CD8-positive, alpha-beta memory T cell (primary cell): Measurements from ENCODE around the gene PBX3. TPM values are rescaled to one million over a fixed set of nuclear protein-coding genes. Genes with fewer than 3 reads are reported as not detected.

ENCODE experiments used
- CTCF ChIA-PET: fragments of 350-600 bp; sonication (Branson Sonifier 250); formaldehyde crosslinking; loops from one replicate; lab custom pipeline; 2021; ENCODE audit warnings: antibody characterized with exemption; lab: Charles Lee
- POLR2A ChIA-PET: fragments of 350-600 bp; sonication (Branson Sonifier 250); formaldehyde crosslinking; loops from one replicate; lab custom pipeline; 2021; ENCODE audit warnings: antibody characterized with exemption; lab: Charles Lee
- DNase-seq, 5 donors: peaks; one replicate each; pipeline versions ENCODE4 v3.0.0 to v3.0.0-alpha.2; 2020 to 2022; ENCODE audit warnings: mixed read lengths in 1 of 5
- H3K27ac ChIP-seq: one replicate; pipeline ENCODE4 v1.7.0; 2013; ENCODE audit warnings: low read depth, mild to moderate bottlenecking, low read length, moderate library complexity
- H3K27me3 ChIP-seq: 2 replicates; pipeline ENCODE4 v1.7.0; 2013; ENCODE audit warnings: low read length, mild to moderate bottlenecking; ENCODE audit not compliant: insufficient read depth, poor library complexity, severe bottlenecking
- H3K36me3 ChIP-seq: 2 replicates; pipeline ENCODE4 v1.7.0; 2013; ENCODE audit warnings: mild to moderate bottlenecking, low read length, moderate library complexity; ENCODE audit not compliant: insufficient read depth
- H3K4me1 ChIP-seq: 2 replicates; pipeline ENCODE4 v1.7.0; 2013; ENCODE audit warnings: mild to moderate bottlenecking, low read length, moderate library complexity; ENCODE audit not compliant: insufficient read depth
- H3K4me3 ChIP-seq: 2 replicates; pipeline ENCODE4 v1.7.0; 2013; ENCODE audit warnings: mild to moderate bottlenecking, low read length
- H3K9me3 ChIP-seq: 2 replicates; pipeline ENCODE4 v1.7.0; 2013; ENCODE audit warnings: mild to moderate bottlenecking, low read length
- H3K27ac Mint-ChIP-seq, 8 donors: one replicate each; pipeline ENCODE4 v1.8.0; 2020 to 2021; ENCODE audit warnings: mixed read lengths in 8 of 8, mild to moderate bottlenecking in 6 of 8, inconsistent platforms in 3 of 8, moderate library complexity in 3 of 8
- H3K27me3 Mint-ChIP-seq, 2 donors: one replicate each; pipeline ENCODE4 v1.8.0; 2020 to 2021; ENCODE audit warnings: mixed read lengths in 2 of 2, mild to moderate bottlenecking in 1 of 2, moderate library complexity in 1 of 2
- H3K36me3 Mint-ChIP-seq, 3 donors: one replicate each; pipeline ENCODE4 v1.8.0; 2020 to 2021; ENCODE audit warnings: mixed read lengths in 3 of 3, inconsistent platforms in 1 of 3, mild to moderate bottlenecking in 1 of 3
- H3K4me1 Mint-ChIP-seq, 3 donors: one replicate each; pipeline ENCODE4 v1.8.0; 2020 to 2021; ENCODE audit warnings: mixed read lengths in 3 of 3, inconsistent platforms in 1 of 3, mild to moderate bottlenecking in 1 of 3
- H3K4me3 Mint-ChIP-seq, 7 donors: one replicate each; pipeline ENCODE4 v1.8.0; 2020 to 2021; ENCODE audit warnings: mixed read lengths in 7 of 7, mild to moderate bottlenecking in 6 of 7, moderate library complexity in 4 of 7, inconsistent platforms in 2 of 7
- H3K9me3 Mint-ChIP-seq, 5 donors: one replicate each; pipeline ENCODE4 v1.8.0; 2020 to 2022; ENCODE audit warnings: mixed read lengths in 5 of 5, mild to moderate bottlenecking in 3 of 5, moderate library complexity in 2 of 5, inconsistent platforms in 1 of 5
- polyA plus RNA-seq: library from polyadenylated mRNA; unstranded; fragments of 300-500 nt; fragmentation: Illumina TruSeq; gene quantifications from one replicate; pipeline ENCODE4 v1.2.3, GENCODE V29; 2021
- total RNA-seq, 2 experiments: library from RNA; stranded (reverse); gene quantifications; one replicate each; pipeline ENCODE4 v1.2.3, GENCODE V29; 2021

Gene PBX3
- total and polyA plus RNA-seq, 3 experiments from 2014 or later: 4.6 to 13.4 (median 12.8) TPM

DNA sequence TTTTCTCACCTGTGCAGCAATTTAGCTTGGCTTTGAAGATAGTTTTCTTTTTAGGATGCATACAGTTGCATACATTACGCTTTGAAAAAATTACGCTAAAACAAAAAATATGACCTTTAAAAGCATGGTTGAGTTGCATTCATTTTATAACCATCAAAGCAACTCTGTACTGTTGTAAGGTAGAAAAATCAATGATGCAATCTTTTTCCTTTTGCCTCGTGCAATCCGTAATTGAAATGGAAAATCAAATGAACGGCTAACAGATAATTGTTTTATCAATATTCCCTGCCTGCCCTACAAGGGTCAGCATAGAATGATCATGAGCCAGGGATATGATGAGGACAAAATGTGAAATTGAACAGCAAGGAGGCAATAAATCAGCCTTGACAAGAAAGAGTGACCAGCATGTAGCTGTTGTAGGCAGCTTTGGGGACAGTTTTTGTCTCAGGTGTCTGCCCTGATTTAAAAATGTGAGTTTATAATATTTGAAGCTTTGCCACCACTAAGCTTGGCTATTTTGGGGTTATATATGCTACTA, 98.2 kb downstream of the PBX3 start:
- Mint-ChIP-seq H3K27me3 (no peaks in the 10 kb centered on the region), H3K4me1 (peaks cover 0 to 18% (median 12%) of the 10 kb centered on the region in 3 donors), H3K4me3 (no peak overlapping the region), H3K27ac (no peak overlapping the region), H3K9me3 (no peaks in the 10 kb centered on the region), H3K36me3 (peaks cover 0 to 5% (median 0%) of the 10 kb centered on the region in 3 donors)
- H3K27ac ChIP-seq: no peak overlapping the region
- H3K4me1 ChIP-seq: no peaks in the 10 kb centered on the region
- no peaks in the 10 kb centered on the region for H3K9me3 ChIP-seq
- POLR2A ChIA-PET: no interaction called here
- no peak overlapping the region for H3K4me3 ChIP-seq
- H3K27me3 ChIP-seq: no peaks in the 10 kb centered on the region
- no peak for DNase-seq
- CTCF ChIA-PET: interaction anchor here (1.0 kb wide), 1 partner anchor 287 kb away, joined by 3 read pairs; no protein-coding TSS in a partner anchor
- no peaks in the 10 kb centered on the region for H3K36me3 ChIP-seq

DNA sequence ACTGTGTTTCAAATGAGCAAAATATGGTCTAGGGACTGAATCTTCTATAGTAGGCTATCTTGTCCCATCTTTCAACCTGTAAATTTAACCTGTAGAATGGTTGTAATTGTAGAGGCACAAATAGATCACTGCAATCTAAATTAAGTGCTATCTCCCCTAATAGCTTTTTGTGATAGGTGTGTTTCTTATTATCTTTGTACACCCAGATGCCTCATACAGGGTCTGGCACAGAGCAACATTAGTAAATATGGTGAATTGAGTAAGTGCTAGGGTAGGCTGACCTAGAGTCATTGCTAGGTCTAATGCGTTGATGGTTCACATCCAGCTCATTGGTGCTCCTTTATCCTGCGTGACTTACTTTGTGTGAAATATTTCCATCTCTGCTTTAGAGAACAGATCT, 100.6 kb downstream of the PBX3 start:
- peaks cover 0 to 5% (median under 1%) of the 10 kb centered on the region in 3 donors for H3K36me3 Mint-ChIP-seq
- H3K9me3 Mint-ChIP-seq: no peaks in the 10 kb centered on the region
- CTCF ChIA-PET: no interaction called here

DNA sequence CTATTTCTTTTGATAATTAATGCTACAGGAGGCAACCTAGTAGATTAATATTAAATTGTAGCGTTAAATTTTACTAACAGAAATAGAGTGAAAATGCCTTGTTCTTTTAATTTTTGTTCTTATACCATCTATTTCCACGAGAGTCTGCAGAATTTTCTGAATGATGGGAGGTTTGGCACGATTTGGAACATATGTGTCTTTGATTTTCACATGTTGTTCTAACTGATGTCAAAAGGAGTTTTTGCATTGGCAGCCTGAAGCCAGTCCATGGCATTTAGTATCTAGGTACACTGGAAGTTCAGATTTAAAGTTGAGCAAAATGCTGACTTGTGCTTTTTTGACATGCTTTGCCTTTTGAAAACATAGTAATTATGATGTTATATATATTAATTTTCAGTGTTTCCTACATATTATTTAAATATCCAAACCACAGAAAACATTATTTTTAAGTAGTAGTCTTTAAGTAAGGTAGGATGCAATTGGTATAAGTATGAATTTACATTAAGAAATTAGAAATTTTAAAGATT, 103.0 kb downstream of the PBX3 start:
- H3K27ac Mint-ChIP-seq: no peak overlapping the region
- Histone ChIP-seq H3K4me1 (no peaks in the 10 kb centered on the region), H3K36me3 (no peaks in the 10 kb centered on the region), H3K27ac (no peak overlapping the region), H3K27me3 (no peaks in the 10 kb centered on the region), H3K4me3 (no peak overlapping the region), H3K9me3 (no peaks in the 10 kb centered on the region)
- peaks cover 5 to 11% (median 8%) of the 10 kb centered on the region in 3 donors for H3K4me1 Mint-ChIP-seq
- peaks cover 0 to 5% (median 3%) of the 10 kb centered on the region in 3 donors for H3K36me3 Mint-ChIP-seq
- no peaks in the 10 kb centered on the region for H3K9me3 Mint-ChIP-seq
- no peaks in the 10 kb centered on the region for H3K27me3 Mint-ChIP-seq
- ChIA-PET POLR2A (no interaction called here), CTCF (no interaction called here)
- H3K4me3 Mint-ChIP-seq: no peak overlapping the region
- no peak for DNase-seq

More for the DNA sequence above, 100.6 kb downstream of the PBX3 start:
- POLR2A ChIA-PET: no interaction called here
- DNase-seq: no peak
- Histone ChIP-seq H3K27me3 (no peaks in the 10 kb centered on the region), H3K27ac (no peak overlapping the region), H3K4me3 (no peak overlapping the region), H3K36me3 (no peaks in the 10 kb centered on the region), H3K9me3 (no peaks in the 10 kb centered on the region), H3K4me1 (no peaks in the 10 kb centered on the region)
- peaks cover 0 to 3% (median 0%) of the 10 kb centered on the region in 3 donors for H3K4me1 Mint-ChIP-seq
- H3K4me3 Mint-ChIP-seq: no peak overlapping the region
- no peak overlapping the region for H3K27ac Mint-ChIP-seq
- H3K27me3 Mint-ChIP-seq: no peaks in the 10 kb centered on the region

DNA sequence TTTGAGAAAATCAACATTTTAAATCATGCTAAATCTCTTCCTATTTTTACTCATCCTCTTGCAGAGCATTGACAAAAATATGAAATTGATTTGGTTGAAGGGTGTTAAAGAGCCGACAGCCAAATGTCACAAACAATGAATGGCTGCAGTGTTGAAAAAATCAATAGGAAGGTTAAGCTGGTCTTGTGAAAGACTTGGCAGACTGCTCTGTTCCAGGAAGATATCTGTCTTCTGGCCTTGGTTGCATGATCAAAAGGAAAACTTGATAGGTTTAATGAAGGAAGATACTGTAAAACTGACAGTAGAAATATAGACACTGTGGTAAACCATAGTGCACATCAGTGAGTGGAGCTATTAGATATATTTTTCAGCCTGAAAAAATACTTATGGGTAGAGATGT, 103.6 kb downstream of the PBX3 start:
- no peak overlapping the region for H3K27ac ChIP-seq
- H3K9me3 Mint-ChIP-seq: no peaks in the 10 kb centered on the region
- ChIA-PET CTCF (no interaction called here), POLR2A (no interaction called here)
- H3K36me3 ChIP-seq: no peaks in the 10 kb centered on the region
- H3K4me1 Mint-ChIP-seq: peaks cover 5 to 11% (median 8%) of the 10 kb centered on the region in 3 donors
- no peak for DNase-seq
- H3K27ac Mint-ChIP-seq: no peak overlapping the region
- H3K4me3 ChIP-seq: no peak overlapping the region
- H3K27me3 Mint-ChIP-seq: no peaks in the 10 kb centered on the region
- no peaks in the 10 kb centered on the region for H3K27me3 ChIP-seq
- H3K9me3 ChIP-seq: no peaks in the 10 kb centered on the region
- no peak overlapping the region for H3K4me3 Mint-ChIP-seq
- peaks cover 0 to 5% (median 3%) of the 10 kb centered on the region in 3 donors for H3K36me3 Mint-ChIP-seq
- H3K4me1 ChIP-seq: no peaks in the 10 kb centered on the region

DNA sequence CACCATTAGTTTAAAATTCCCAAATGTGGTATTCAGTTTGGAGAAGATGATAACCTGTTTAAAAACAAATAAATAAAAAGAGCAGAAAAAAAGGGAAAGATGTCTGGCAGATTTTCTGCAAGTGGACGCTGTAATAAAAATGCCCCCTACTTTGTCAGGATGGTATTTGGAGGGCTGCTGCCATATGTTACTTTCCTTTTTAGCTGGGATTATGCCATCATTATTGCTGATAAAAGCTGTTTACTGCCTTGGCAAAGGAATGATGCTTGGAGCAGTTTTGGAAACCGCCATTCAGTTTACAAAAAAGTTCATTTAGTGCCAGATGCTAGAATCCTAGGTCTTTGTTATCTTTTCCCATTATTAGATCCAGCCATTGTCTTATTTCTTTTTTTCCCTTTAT, 104.8 kb downstream of the PBX3 start:
- POLR2A ChIA-PET: no interaction called here
- H3K9me3 ChIP-seq: no peaks in the 10 kb centered on the region
- CTCF ChIA-PET: interaction anchor here (1.0 kb wide), 1 partner anchor 293 kb away, joined by 3 read pairs; no protein-coding TSS in a partner anchor
- no peak overlapping the region for H3K4me3 Mint-ChIP-seq
- no peak overlapping the region for H3K27ac ChIP-seq
- H3K27me3 Mint-ChIP-seq: no peaks in the 10 kb centered on the region
- peaks cover 0 to 3% (median under 1%) of the 10 kb centered on the region in 3 donors for H3K36me3 Mint-ChIP-seq
- H3K9me3 Mint-ChIP-seq: no peaks in the 10 kb centered on the region
- no peak overlapping the region for H3K4me3 ChIP-seq
- DNase-seq: no peak
- H3K4me1 Mint-ChIP-seq: peaks cover 5 to 11% (median 8%) of the 10 kb centered on the region in 3 donors
- H3K36me3 ChIP-seq: no peaks in the 10 kb centered on the region
- no peaks in the 10 kb centered on the region for H3K27me3 ChIP-seq
- H3K27ac Mint-ChIP-seq: no peak overlapping the region
- no peaks in the 10 kb centered on the region for H3K4me1 ChIP-seq

DNA sequence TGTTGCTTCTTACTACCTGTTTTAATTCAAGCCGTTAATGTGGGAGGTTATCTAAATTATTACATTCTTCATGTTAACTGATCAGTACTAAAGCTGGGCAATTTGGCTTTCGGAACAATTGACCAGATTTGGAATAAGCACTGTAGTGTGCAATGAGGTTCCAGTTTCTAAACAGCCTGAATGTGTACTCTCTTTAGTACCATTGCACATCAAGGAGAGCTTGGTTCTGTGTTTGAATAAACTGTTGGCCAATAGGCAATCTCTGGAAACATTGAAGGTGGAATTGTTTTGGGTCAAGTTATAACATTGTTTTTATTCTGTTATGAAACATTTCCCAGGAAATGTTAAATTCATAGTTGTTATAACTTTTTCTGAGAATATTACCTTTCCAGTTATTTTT, 105.2 kb downstream of the PBX3 start:
- H3K27ac ChIP-seq: no peak overlapping the region
- no peak overlapping the region for H3K4me3 ChIP-seq
- no peaks in the 10 kb centered on the region for H3K36me3 ChIP-seq
- Mint-ChIP-seq H3K27me3 (no peaks in the 10 kb centered on the region), H3K9me3 (no peaks in the 10 kb centered on the region), H3K4me1 (peaks cover 5 to 11% (median 8%) of the 10 kb centered on the region in 3 donors), H3K27ac (no peak overlapping the region), H3K36me3 (peaks cover 0 to 3% (median 0%) of the 10 kb centered on the region in 3 donors), H3K4me3 (no peak overlapping the region)
- no peaks in the 10 kb centered on the region for H3K27me3 ChIP-seq
- ChIA-PET POLR2A (no interaction called here), CTCF (interaction anchor here (1.0 kb wide), 1 partner anchor 294 kb away, joined by 3 read pairs; no protein-coding TSS in a partner anchor)
- no peaks in the 10 kb centered on the region for H3K4me1 ChIP-seq
- no peaks in the 10 kb centered on the region for H3K9me3 ChIP-seq
- DNase-seq: no peak

DNA sequence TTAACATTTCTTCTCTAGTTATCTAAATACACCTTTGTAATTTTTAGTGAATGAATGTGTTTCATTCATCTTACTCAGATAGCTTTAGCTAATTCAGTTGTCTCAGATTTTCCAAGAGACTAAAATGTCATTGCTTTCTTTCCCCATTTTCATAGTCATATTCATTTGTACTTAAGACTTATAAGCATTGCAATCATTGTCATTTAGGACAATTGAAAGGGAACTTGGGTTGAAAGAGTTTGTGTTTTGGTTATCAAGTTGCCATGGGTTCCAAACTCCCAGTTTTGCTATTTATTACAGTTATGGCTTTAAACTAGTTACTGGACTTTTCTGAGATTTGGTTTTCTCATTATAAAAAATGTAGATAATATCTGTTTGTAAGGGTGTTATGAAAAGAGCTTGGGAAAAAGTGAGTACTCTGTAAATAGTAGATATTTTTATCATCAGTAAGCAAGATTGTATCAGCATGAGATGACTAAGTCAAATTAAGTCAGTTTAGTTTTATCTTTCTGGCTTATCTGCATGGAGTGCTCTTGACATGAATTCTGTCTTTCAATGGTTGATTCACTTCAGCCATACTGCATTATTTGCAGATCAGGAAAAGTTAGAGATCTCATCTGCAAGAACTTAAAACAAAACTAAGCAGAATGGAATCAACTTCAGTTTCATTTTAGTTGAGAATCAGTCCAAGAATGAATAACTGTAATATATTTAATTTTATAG, 107.5 kb downstream of the PBX3 start:
- H3K27ac ChIP-seq: no peak overlapping the region
- Mint-ChIP-seq H3K4me3 (no peak overlapping the region), H3K9me3 (no peaks in the 10 kb centered on the region), H3K27me3 (peaks cover 0 to 2% of the 10 kb centered on the region in 2 donors), H3K36me3 (peaks cover 0 to 3% (median 0%) of the 10 kb centered on the region in 3 donors), H3K27ac (peak overlapping the region in 1 of 8 donors; percentile 32), H3K4me1 (peaks cover 5 to 8% (median 8%) of the 10 kb centered on the region in 3 donors)
- H3K36me3 ChIP-seq: no peaks in the 10 kb centered on the region
- no peaks in the 10 kb centered on the region for H3K9me3 ChIP-seq
- no peak overlapping the region for H3K4me3 ChIP-seq
- CTCF ChIA-PET: no interaction called here
- POLR2A ChIA-PET: no interaction called here
- H3K27me3 ChIP-seq: no peaks in the 10 kb centered on the region
- no peaks in the 10 kb centered on the region for H3K4me1 ChIP-seq
- no peak for DNase-seq

DNA sequence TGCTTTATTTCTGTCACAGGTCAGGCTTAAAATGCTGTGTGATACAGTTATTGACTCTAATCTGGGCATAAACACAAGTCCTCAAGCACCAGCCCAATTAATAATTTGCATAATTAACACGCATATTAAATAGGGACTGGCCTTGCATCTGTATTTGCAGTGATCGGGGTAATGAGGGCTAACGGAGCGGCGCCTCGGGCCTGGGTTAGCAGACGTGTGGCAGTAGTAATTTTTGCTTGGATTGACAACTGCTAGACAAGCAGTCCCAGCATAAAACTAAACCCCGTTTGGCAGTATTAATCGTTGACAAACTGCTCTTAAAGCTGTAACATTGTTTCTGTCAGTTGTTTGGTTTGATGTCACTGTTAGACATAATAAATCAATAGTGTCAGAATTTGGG, 109.2 kb downstream of the PBX3 start:
- Histone ChIP-seq H3K36me3 (no peaks in the 10 kb centered on the region), H3K9me3 (no peaks in the 10 kb centered on the region), H3K4me3 (no peak overlapping the region), H3K27me3 (no peaks in the 10 kb centered on the region), H3K27ac (no peak overlapping the region), H3K4me1 (no peaks in the 10 kb centered on the region)
- Mint-ChIP-seq H3K9me3 (no peaks in the 10 kb centered on the region), H3K27ac (no peak overlapping the region), H3K27me3 (peaks cover 0 to 2% of the 10 kb centered on the region in 2 donors), H3K36me3 (peaks cover 0 to 7% (median 3%) of the 10 kb centered on the region in 3 donors), H3K4me3 (no peak overlapping the region), H3K4me1 (peaks cover 5 to 8% (median 8%) of the 10 kb centered on the region in 3 donors)
- ChIA-PET CTCF (no interaction called here), POLR2A (no interaction called here)
- DNase-seq: no peak
